Measurements from ENCODE around the gene LRIG1.

Gene LRIG1

GRCh38 chr3:66432767-66433521 is 67.9 kb downstream of the LRIG1 start:
- Histone ChIP-seq H3K4me1 (ENCODE audit: control insufficient read depth, insufficient read depth, low read length) (peaks cover 18% of the 10 kb centered on the region), H3K9me3 (ENCODE audit: control insufficient read depth, insufficient read depth, low read length) (no peaks in the 10 kb centered on the region), H3K27me3 (ENCODE audit: control insufficient read depth, insufficient read depth, low read length) (no peaks in the 10 kb centered on the region), H3K4me3 (ENCODE audit: low read depth, low read length) (no peak overlapping the region), H3K36me3 (ENCODE audit: control insufficient read depth, insufficient read depth, low read length) (peaks cover 19% of the 10 kb centered on the region), H3K9ac (ENCODE audit: low read depth, low read length) (no peak overlapping the region)

GRCh38 chr3:66432041-66432766 is 68.6 kb downstream of the LRIG1 start:
- Histone ChIP-seq H3K27me3 (ENCODE audit: control insufficient read depth, insufficient read depth, low read length) (no peaks in the 10 kb centered on the region), H3K4me3 (ENCODE audit: low read depth, low read length) (no peak overlapping the region), H3K9me3 (ENCODE audit: control insufficient read depth, insufficient read depth, low read length) (no peaks in the 10 kb centered on the region), H3K4me1 (ENCODE audit: control insufficient read depth, insufficient read depth, low read length) (peaks cover 15% of the 10 kb centered on the region), H3K36me3 (ENCODE audit: control insufficient read depth, insufficient read depth, low read length) (peaks cover 19% of the 10 kb centered on the region), H3K9ac (ENCODE audit: low read depth, low read length) (no peak overlapping the region)

GRCh38 chr3:66431494-66431893 is 69.3 kb downstream of the LRIG1 start:
- no peaks in the 10 kb centered on the region for H3K9me3 ChIP-seq (ENCODE audit: control insufficient read depth, insufficient read depth, low read length)
- H3K4me1 ChIP-seq (ENCODE audit: control insufficient read depth, insufficient read depth, low read length) = peaks cover 14% of the 10 kb centered on the region
- no peaks in the 10 kb centered on the region for H3K27me3 ChIP-seq (ENCODE audit: control insufficient read depth, insufficient read depth, low read length)
- no peak overlapping the region for H3K9ac ChIP-seq (ENCODE audit: low read depth, low read length)
- peaks cover 19% of the 10 kb centered on the region for H3K36me3 ChIP-seq (ENCODE audit: control insufficient read depth, insufficient read depth, low read length)
- H3K4me3 ChIP-seq (ENCODE audit: low read depth, low read length) = no peak overlapping the region

GRCh38 chr3:66430876-66431275 is 69.9 kb downstream of the LRIG1 start:
- H3K9me3 ChIP-seq (ENCODE audit: control insufficient read depth, insufficient read depth, low read length) = no peaks in the 10 kb centered on the region
- H3K4me3 ChIP-seq (ENCODE audit: low read depth, low read length) = no peak overlapping the region
- no peak overlapping the region for H3K9ac ChIP-seq (ENCODE audit: low read depth, low read length)
- peaks cover 17% of the 10 kb centered on the region for H3K36me3 ChIP-seq (ENCODE audit: control insufficient read depth, insufficient read depth, low read length)
- H3K27me3 ChIP-seq (ENCODE audit: control insufficient read depth, insufficient read depth, low read length) = no peaks in the 10 kb centered on the region
- H3K4me1 ChIP-seq (ENCODE audit: control insufficient read depth, insufficient read depth, low read length) = peaks cover 12% of the 10 kb centered on the region

- no peak overlapping the region for H3K9ac ChIP-seq (ENCODE audit: low read depth, low read length)
- H3K9me3 ChIP-seq (ENCODE audit: control insufficient read depth, insufficient read depth, low read length) = peaks cover under 1% of the 10 kb centered on the region
- H3K36me3 ChIP-seq (ENCODE audit: control insufficient read depth, insufficient read depth, low read length) = peaks cover 20% of the 10 kb centered on the region
- no peaks in the 10 kb centered on the region for H3K27me3 ChIP-seq (ENCODE audit: control insufficient read depth, insufficient read depth, low read length)
- H3K4me1 ChIP-seq (ENCODE audit: control insufficient read depth, insufficient read depth, low read length) = peaks cover 11% of the 10 kb centered on the region
- no peak overlapping the region for H3K4me3 ChIP-seq (ENCODE audit: low read depth, low read length)
These were observed 72.1 kb downstream of the LRIG1 start for GRCh38 chr3:66428733-66429132.

- peaks cover 4% of the 10 kb centered on the region for H3K9me3 ChIP-seq (ENCODE audit: control insufficient read depth, insufficient read depth, low read length)
- peaks cover 11% of the 10 kb centered on the region for H3K4me1 ChIP-seq (ENCODE audit: control insufficient read depth, insufficient read depth, low read length)
- H3K27me3 ChIP-seq (ENCODE audit: control insufficient read depth, insufficient read depth, low read length) = no peaks in the 10 kb centered on the region
- H3K9ac ChIP-seq (ENCODE audit: low read depth, low read length) = no peak overlapping the region
- peaks cover 21% of the 10 kb centered on the region for H3K36me3 ChIP-seq (ENCODE audit: control insufficient read depth, insufficient read depth, low read length)
- no peak overlapping the region for H3K4me3 ChIP-seq (ENCODE audit: low read depth, low read length)
These were observed 72.8 kb downstream of the LRIG1 start for GRCh38 chr3:66427951-66428474.

GRCh38 chr3:66427352-66427751 is 73.5 kb downstream of the LRIG1 start:
- H3K4me1 ChIP-seq (ENCODE audit: control insufficient read depth, insufficient read depth, low read length) = peaks cover 11% of the 10 kb centered on the region
- H3K9ac ChIP-seq (ENCODE audit: low read depth, low read length) = no peak overlapping the region
- H3K9me3 ChIP-seq (ENCODE audit: control insufficient read depth, insufficient read depth, low read length) = peaks cover 7% of the 10 kb centered on the region
- no peaks in the 10 kb centered on the region for H3K27me3 ChIP-seq (ENCODE audit: control insufficient read depth, insufficient read depth, low read length)
- H3K4me3 ChIP-seq (ENCODE audit: low read depth, low read length) = no peak overlapping the region
- peaks cover 19% of the 10 kb centered on the region for H3K36me3 ChIP-seq (ENCODE audit: control insufficient read depth, insufficient read depth, low read length)

GRCh38 chr3:66426135-66426534 is 74.7 kb downstream of the LRIG1 start:
- H3K9ac ChIP-seq (ENCODE audit: low read depth, low read length) = no peak overlapping the region
- no peak overlapping the region for H3K4me3 ChIP-seq (ENCODE audit: low read depth, low read length)
- H3K36me3 ChIP-seq (ENCODE audit: control insufficient read depth, insufficient read depth, low read length) = peaks cover 9% of the 10 kb centered on the region
- peaks cover 13% of the 10 kb centered on the region for H3K9me3 ChIP-seq (ENCODE audit: control insufficient read depth, insufficient read depth, low read length)
- H3K27me3 ChIP-seq (ENCODE audit: control insufficient read depth, insufficient read depth, low read length) = no peaks in the 10 kb centered on the region
- H3K4me1 ChIP-seq (ENCODE audit: control insufficient read depth, insufficient read depth, low read length) = peaks cover 11% of the 10 kb centered on the region

GRCh38 chr3:66425576-66426114 is 75.2 kb downstream of the LRIG1 start:
- Histone ChIP-seq H3K27me3 (ENCODE audit: control insufficient read depth, insufficient read depth, low read length) (no peaks in the 10 kb centered on the region), H3K9me3 (ENCODE audit: control insufficient read depth, insufficient read depth, low read length) (peaks cover 14% of the 10 kb centered on the region), H3K4me3 (ENCODE audit: low read depth, low read length) (no peak overlapping the region), H3K36me3 (ENCODE audit: control insufficient read depth, insufficient read depth, low read length) (peaks cover 9% of the 10 kb centered on the region), H3K4me1 (ENCODE audit: control insufficient read depth, insufficient read depth, low read length) (peaks cover 10% of the 10 kb centered on the region), H3K9ac (ENCODE audit: low read depth, low read length) (no peak overlapping the region)

- no peaks in the 10 kb centered on the region for H3K27me3 ChIP-seq (ENCODE audit: control insufficient read depth, insufficient read depth, low read length)
- peaks cover 6% of the 10 kb centered on the region for H3K4me1 ChIP-seq (ENCODE audit: control insufficient read depth, insufficient read depth, low read length)
- H3K4me3 ChIP-seq (ENCODE audit: low read depth, low read length) = no peak overlapping the region
- H3K9ac ChIP-seq (ENCODE audit: low read depth, low read length) = no peak overlapping the region
- peaks cover 9% of the 10 kb centered on the region for H3K36me3 ChIP-seq (ENCODE audit: control insufficient read depth, insufficient read depth, low read length)
- H3K9me3 ChIP-seq (ENCODE audit: control insufficient read depth, insufficient read depth, low read length) = peaks cover 20% of the 10 kb centered on the region
These were observed 75.8 kb downstream of the LRIG1 start for GRCh38 chr3:66425032-66425431.

- H3K27me3 ChIP-seq (ENCODE audit: control insufficient read depth, insufficient read depth, low read length) = no peaks in the 10 kb centered on the region
These were observed 77.0 kb downstream of the LRIG1 start for GRCh38 chr3:66423791-66424190.

More at GRCh38 chr3:66423791-66424190, 77.0 kb downstream of the LRIG1 start:
- H3K36me3 ChIP-seq (ENCODE audit: control insufficient read depth, insufficient read depth, low read length) = peaks cover 14% of the 10 kb centered on the region
- peaks cover under 1% of the 10 kb centered on the region for H3K4me1 ChIP-seq (ENCODE audit: control insufficient read depth, insufficient read depth, low read length)
- no peak overlapping the region for H3K4me3 ChIP-seq (ENCODE audit: low read depth, low read length)
- H3K9ac ChIP-seq (ENCODE audit: low read depth, low read length) = no peak overlapping the region
- peaks cover 20% of the 10 kb centered on the region for H3K9me3 ChIP-seq (ENCODE audit: control insufficient read depth, insufficient read depth, low read length)

Data from iPS-15b (cell line).